Loucy (cell line): ENCODE data around the gene NUAK1.

Experiments used
- H2AFZ ChIP-seq: fragments of 200-600 bp; sonication (generic); 2 replicates; pipeline ENCODE4 v1.6.0; 2016; ENCODE audit warnings: antibody characterized with exemption, mild to moderate bottlenecking, low read length, moderate library complexity
- H3F3A ChIP-seq: fragments of 200-600 bp; 2 replicates; pipeline ENCODE4 v1.6.0; 2016; ENCODE audit warnings: antibody characterized with exemption, low read depth, mild to moderate bottlenecking
- H3K27me3 ChIP-seq: fragments of 200-600 bp; sonication (generic); 2 replicates; pipeline ENCODE4 v1.6.1; 2014; ENCODE audit warnings: low read length, mild to moderate bottlenecking; ENCODE audit not compliant: insufficient read depth, poor library complexity, severe bottlenecking
- H3K36me3 ChIP-seq: fragments of 200-600 bp; sonication (generic); 2 replicates; pipeline ENCODE4 v1.6.1; 2016; ENCODE audit warnings: low read length; ENCODE audit not compliant: insufficient read depth
- H3K4me1 ChIP-seq: fragments of 200-600 bp; sonication (generic); 2 replicates; pipeline ENCODE4 v1.5.1; 2014; ENCODE audit warnings: low read length, mild to moderate bottlenecking; ENCODE audit not compliant: insufficient read depth, poor library complexity, severe bottlenecking
- H3K4me2 ChIP-seq: fragments of 200-600 bp; sonication (generic); 2 replicates; pipeline ENCODE4 v1.6.0; 2014; ENCODE audit warnings: antibody characterized with exemption, low read length, low read depth, mild to moderate bottlenecking; ENCODE audit not compliant: poor library complexity, severe bottlenecking
- H3K4me3 ChIP-seq: fragments of 200-600 bp; sonication (generic); 2 replicates; pipeline ENCODE4 v1.5.1; 2014; ENCODE audit warnings: low read length, mild to moderate bottlenecking, mixed read lengths; ENCODE audit not compliant: poor library complexity, severe bottlenecking
- H3K79me2 ChIP-seq: fragments of 200-600 bp; sonication (generic); 2 replicates; pipeline ENCODE4 v1.6.1; 2014; ENCODE audit warnings: low read length; ENCODE audit not compliant: insufficient read depth
- H3K9ac ChIP-seq: fragments of 200-600 bp; sonication (generic); 2 replicates; pipeline ENCODE4 v1.6.0; 2014; ENCODE audit warnings: mild to moderate bottlenecking, low read depth, low read length, moderate library complexity; ENCODE audit not compliant: poor library complexity, severe bottlenecking
- H3K9me2 ChIP-seq: fragments of 200-600 bp; sonication (generic); replicated peaks from 2 replicates; pipeline ENCODE4 v1.6.1; 2016; ENCODE audit warnings: low read depth, low read length, mixed read lengths
- H3K9me3 ChIP-seq: fragments of 200-600 bp; sonication (generic); 2 replicates; pipeline ENCODE4 v1.6.1; 2014; ENCODE audit warnings: mild to moderate bottlenecking, antibody characterized with exemption, low read length, low read depth; ENCODE audit not compliant: insufficient read depth
- H4K20me1 ChIP-seq: fragments of 200-600 bp; sonication (generic); 2 replicates; pipeline ENCODE4 v1.6.0; 2014; ENCODE audit warnings: antibody characterized with exemption, low read length, mild to moderate bottlenecking; ENCODE audit not compliant: insufficient read depth, poor library complexity, severe bottlenecking
- CTCF ChIP-seq: fragments of 200-600 bp; sonication (generic); conservative IDR thresholded peaks from 2 replicates; pipeline ENCODE4 v1.5.1; 2014; ENCODE audit warnings: mild to moderate bottlenecking, antibody characterized with exemption, low read length
- EZH2phosphoT487 ChIP-seq: fragments of 200-600 bp; IDR thresholded peaks from 2 replicates; pipeline ENCODE4 v1.6.1; 2018; ENCODE audit warnings: antibody characterized with exemption, mild to moderate bottlenecking, moderate library complexity, borderline replicate concordance

The NUAK1 gene

GRCh38 chr12:106126441-106127337, 12.1 kb downstream of the NUAK1 start:
- H3K36me3 ChIP-seq = no peaks in the 10 kb centered on the region
- H3K4me3 ChIP-seq = no peak overlapping the region
- H2AFZ ChIP-seq = no peak overlapping the region
- H3K9me3 ChIP-seq = no peaks in the 10 kb centered on the region
- no peaks in the 10 kb centered on the region for H3K9me2 ChIP-seq
- no peaks in the 10 kb centered on the region for H3F3A ChIP-seq
- no peak overlapping the region for H3K9ac ChIP-seq
- no peaks in the 10 kb centered on the region for H3K27me3 ChIP-seq
- H4K20me1 ChIP-seq = no peaks in the 10 kb centered on the region
- H3K79me2 ChIP-seq = no peaks in the 10 kb centered on the region
- TF ChIP-seq EZH2phosphoT487 (no peak), CTCF (no peak)
- H3K4me2 ChIP-seq = no peak overlapping the region
- H3K4me1 ChIP-seq = no peaks in the 10 kb centered on the region

- Histone ChIP-seq H3K4me3 (no peak overlapping the region), H3K27me3 (no peaks in the 10 kb centered on the region), H3K9me2 (no peaks in the 10 kb centered on the region), H4K20me1 (no peaks in the 10 kb centered on the region), H3K4me1 (no peaks in the 10 kb centered on the region), H3K9me3 (no peaks in the 10 kb centered on the region), H3K79me2 (no peaks in the 10 kb centered on the region), H3F3A (no peaks in the 10 kb centered on the region), H2AFZ (no peak overlapping the region), H3K4me2 (no peak overlapping the region), H3K9ac (no peak overlapping the region), H3K36me3 (no peaks in the 10 kb centered on the region)
- TF ChIP-seq EZH2phosphoT487 (no peak), CTCF (no peak)
Observed at GRCh38 chr12:106125351-106126095, 13.2 kb downstream of the NUAK1 start.

- Histone ChIP-seq H3F3A (no peaks in the 10 kb centered on the region), H3K4me3 (no peak overlapping the region), H3K9ac (no peak overlapping the region), H3K27me3 (no peaks in the 10 kb centered on the region), H3K36me3 (no peaks in the 10 kb centered on the region), H3K4me2 (no peak overlapping the region), H2AFZ (no peak overlapping the region), H3K9me3 (no peaks in the 10 kb centered on the region), H3K4me1 (no peaks in the 10 kb centered on the region), H4K20me1 (no peaks in the 10 kb centered on the region), H3K79me2 (no peaks in the 10 kb centered on the region), H3K9me2 (no peaks in the 10 kb centered on the region)
- TF ChIP-seq EZH2phosphoT487 (no peak), CTCF (no peak)
Observed at GRCh38 chr12:106123551-106124081, 15.1 kb downstream of the NUAK1 start.
